IPS DF 19.7 (cell line): Measurements from ENCODE around the gene PDSS1.

Experiments used
- DNase-seq: peaks from one replicate; pipeline ENCODE4 v3.0.0-alpha.2; 2013; ENCODE audit warnings: low read depth, low spot score

The PDSS1 gene

GRCh38 chr10:26792758-26793495 is 95.4 kb downstream of the PDSS1 start:
- no peak for DNase-seq
